H9 (cell line): Measurements from ENCODE around the gene ROBO1. TPM values are rescaled to one million over a fixed set of nuclear protein-coding genes. Genes with fewer than 3 reads are reported as not detected.

Experiments used
- DNase-seq: peaks from one replicate; pipeline ENCODE4 v3.0.0-alpha.2; 2017
- H2AFZ ChIP-seq: one replicate; pipeline ENCODE4 v1.6.1; 2013; ENCODE audit warnings: mild to moderate bottlenecking, low read length, control low read depth, moderate library complexity
- H2AK5ac ChIP-seq: 2 replicates; pipeline ENCODE4 v1.6.1; 2013; ENCODE audit warnings: low read length, control low read depth, mixed read lengths; ENCODE audit not compliant: insufficient read length
- H2BK120ac ChIP-seq: one replicate; pipeline ENCODE4 v1.6.1; 2013; ENCODE audit warnings: low read depth, mild to moderate bottlenecking, low read length, control low read depth, inconsistent platforms; ENCODE audit not compliant: poor library complexity, severe bottlenecking
- H2BK12ac ChIP-seq: 2 replicates; pipeline ENCODE4 v1.6.1; 2013; ENCODE audit warnings: low read length, control low read depth, mixed read lengths, low read depth; ENCODE audit not compliant: insufficient read length
- H2BK15ac ChIP-seq: 2 replicates; pipeline ENCODE4 v1.6.1; 2013; ENCODE audit warnings: low read depth, low read length, control low read depth
- H2BK20ac ChIP-seq: one replicate; pipeline ENCODE4 v1.6.1; 2013; ENCODE audit warnings: low read depth, mild to moderate bottlenecking, low read length, control low read depth, inconsistent platforms; ENCODE audit not compliant: poor library complexity, severe bottlenecking
- H2BK5ac ChIP-seq: 2 replicates; pipeline ENCODE4 v1.6.1; 2013; ENCODE audit warnings: low read length, control low read depth, mixed read lengths; ENCODE audit not compliant: insufficient read length
- H3K14ac ChIP-seq: 2 replicates; pipeline ENCODE4 v1.6.1; 2013; ENCODE audit warnings: low read length, control low read depth; ENCODE audit not compliant: insufficient read depth
- H3K18ac ChIP-seq: 2 replicates; pipeline ENCODE4 v1.6.1; 2013; ENCODE audit warnings: low read depth, mild to moderate bottlenecking, mixed read lengths, low read length, control low read depth; ENCODE audit not compliant: insufficient read length
- H3K23ac ChIP-seq: 2 replicates; pipeline ENCODE4 v1.6.1; 2013; ENCODE audit warnings: low read length, control low read depth, mixed read lengths, low read depth; ENCODE audit not compliant: insufficient read length
- H3K23me2 ChIP-seq: 2 replicates; pipeline ENCODE4 v1.6.1; 2013; ENCODE audit warnings: low read depth, mild to moderate bottlenecking, mixed read lengths, low read length, control low read depth; ENCODE audit not compliant: insufficient read length, poor library complexity, severe bottlenecking
- H3K27ac ChIP-seq: 2 replicates; pipeline ENCODE4 v1.5.1; 2013; ENCODE audit warnings: low read length, control low read depth, mixed read lengths, low read depth; ENCODE audit not compliant: insufficient read length
- H3K27me3 ChIP-seq: 2 replicates; pipeline ENCODE4 v1.6.1; 2013; ENCODE audit warnings: low read length, control low read depth, inconsistent platforms; ENCODE audit not compliant: insufficient read depth
- H3K4ac ChIP-seq: 2 replicates; pipeline ENCODE4 v1.6.1; 2013; ENCODE audit warnings: low read depth, mild to moderate bottlenecking, control low read depth, inconsistent platforms, low read length, moderate library complexity
- H3K4me1 ChIP-seq: 2 replicates; pipeline ENCODE4 v1.6.1; 2013; ENCODE audit warnings: low read length, control low read depth, inconsistent platforms; ENCODE audit not compliant: insufficient read depth
- H3K4me2 ChIP-seq: 2 replicates; pipeline ENCODE4 v1.6.1; 2013; ENCODE audit warnings: low read length, control low read depth, mixed read lengths; ENCODE audit not compliant: insufficient read length, insufficient read depth
- H3K56ac ChIP-seq: 2 replicates; pipeline ENCODE4 v1.6.1; 2013; ENCODE audit warnings: low read depth, mild to moderate bottlenecking, mixed read lengths, low read length, control low read depth; ENCODE audit not compliant: insufficient read length
- H3K79me1 ChIP-seq: 2 replicates; pipeline ENCODE4 v1.6.1; 2013; ENCODE audit warnings: low read depth, mild to moderate bottlenecking, moderate library complexity, low read length, control low read depth, inconsistent platforms; ENCODE audit not compliant: insufficient read depth, poor library complexity, severe bottlenecking
- H3K79me2 ChIP-seq: 2 replicates; pipeline ENCODE4 v1.6.1; 2013; ENCODE audit warnings: low read length, control low read depth, inconsistent platforms; ENCODE audit not compliant: insufficient read depth
- H3K9ac ChIP-seq: 2 replicates; pipeline ENCODE4 v1.6.1; 2013; ENCODE audit warnings: low read length, control low read depth, mixed read lengths; ENCODE audit not compliant: insufficient read length; ENCODE audit errors: extremely low read depth
- H3K9me3 ChIP-seq: one replicate; pipeline ENCODE4 v1.6.1; 2013; ENCODE audit warnings: low read depth, low read length, inconsistent platforms; ENCODE audit not compliant: control insufficient read depth
- H3T11ph ChIP-seq: one replicate; pipeline ENCODE4 v1.6.1; 2013; ENCODE audit warnings: mild to moderate bottlenecking, low read length, control low read depth, inconsistent platforms
- H4K20me1 ChIP-seq: one replicate; pipeline ENCODE4 v1.6.1; 2013; ENCODE audit not compliant: control insufficient read depth, insufficient read length, insufficient read depth
- H4K5ac ChIP-seq: 2 replicates; pipeline ENCODE4 v1.6.1; 2013; ENCODE audit warnings: low read depth, mild to moderate bottlenecking, mixed read lengths, low read length, control low read depth; ENCODE audit not compliant: insufficient read length
- H4K8ac ChIP-seq: replicated peaks from 2 replicates; pipeline ENCODE4 v1.6.1; 2013; ENCODE audit warnings: low read length, control low read depth, mixed read lengths, low read depth; ENCODE audit not compliant: insufficient read length
- H4K91ac ChIP-seq: 2 replicates; pipeline ENCODE4 v1.6.1; 2013; ENCODE audit warnings: low read depth, mild to moderate bottlenecking, moderate library complexity, mixed read lengths, low read length, control low read depth; ENCODE audit not compliant: insufficient read length
- H3K27ac Mint-ChIP-seq, 3 experiments: 2 replicates in 2 of 3; 3 replicates in 1 of 3; pipeline ENCODE4 v1.8.0; 2020 to 2021; ENCODE audit warnings: mixed read lengths in 3 of 3, mild to moderate bottlenecking in 1 of 3, moderate library complexity in 1 of 3
- H3K27me3 Mint-ChIP-seq: 2 replicates; pipeline ENCODE4 v1.8.0; 2021; ENCODE audit warnings: low read depth, mild to moderate bottlenecking, moderate library complexity, mixed read lengths
- H3K36me3 Mint-ChIP-seq, 3 experiments: 2 replicates in 2 of 3; 3 replicates in 1 of 3; pipeline ENCODE4 v1.8.0; 2020 to 2021; ENCODE audit warnings: low read depth in 3 of 3, mixed read lengths in 3 of 3; ENCODE audit not compliant: insufficient read depth in 1 of 3
- H3K4me1 Mint-ChIP-seq, 2 experiments: 2 replicates each; pipeline ENCODE4 v1.8.0; 2020; ENCODE audit warnings: mixed read lengths in 2 of 2
- H3K4me3 Mint-ChIP-seq, 2 experiments: 2 replicates in 1 of 2; 3 replicates in 1 of 2; pipeline ENCODE4 v1.8.0; 2020 to 2021; ENCODE audit warnings: mild to moderate bottlenecking in 2 of 2, mixed read lengths in 2 of 2, moderate library complexity in 1 of 2
- H3K9me3 Mint-ChIP-seq, 2 experiments: 2 replicates in 1 of 2; 3 replicates in 1 of 2; pipeline ENCODE4 v1.8.0; 2020; ENCODE audit warnings: mild to moderate bottlenecking in 2 of 2, mixed read lengths in 2 of 2, moderate library complexity in 1 of 2
- CTCF ChIP-seq: fragments of 200-600 bp; sonication (generic); conservative IDR thresholded peaks from 3 replicates; pipeline ENCODE4 v1.8.0; 2021; ENCODE audit warnings: antibody characterized with exemption, mild to moderate bottlenecking
- WGBS: extraction: QIAGEN DNeasy Blood & Tissue Kit; methylation state at CpG from one replicate; pipeline ENCODE4 v1.1.7; 2013; ENCODE audit warnings: missing lambda C conversion rate, low lambda C conversion rate, mixed read lengths; ENCODE audit not compliant: insufficient read length; ENCODE audit errors: extremely low coverage; 5-methylcytosine and 5-hydroxymethylcytosine counted together
- total RNA-seq: library from RNA; stranded (reverse); gene quantifications from 2 replicates; pipeline ENCODE4 v1.2.1, GENCODE V29; 2021

The ROBO1 gene
- total RNA-seq, 1 experiment from 2014 or later = 62.7 TPM

- H3K9me3 Mint-ChIP-seq = no peaks in the 10 kb centered on the region
- no peak for TF ChIP-seq CTCF
Measured at GRCh38 chr3:79140708-79141107, 627.1 kb downstream of the ROBO1 start.

More at GRCh38 chr3:79140708-79141107, 627.1 kb downstream of the ROBO1 start:
- Histone ChIP-seq H3K79me2 (no peaks in the 10 kb centered on the region), H3K4me1 (no peaks in the 10 kb centered on the region), H2BK20ac (no peak overlapping the region), H3K27me3 (no peaks in the 10 kb centered on the region), H2BK12ac (no peak overlapping the region), H2BK15ac (no peak overlapping the region), H3K18ac (no peak overlapping the region), H3K27ac (no peak overlapping the region), H4K8ac (no peak overlapping the region), H4K91ac (no peak overlapping the region), H3K4ac (no peak overlapping the region), H3K23me2 (no peaks in the 10 kb centered on the region), H3T11ph (no peak overlapping the region), H3K79me1 (no peaks in the 10 kb centered on the region), H3K9ac (no peak overlapping the region), H3K23ac (no peak overlapping the region), H3K14ac (no peak overlapping the region), H2BK120ac (no peak overlapping the region), H3K4me2 (no peak overlapping the region), H2AK5ac (no peak overlapping the region), H4K5ac (no peak overlapping the region), H3K9me3 (no peaks in the 10 kb centered on the region), H4K20me1 (no peaks in the 10 kb centered on the region), H2AFZ (no peak overlapping the region), H3K56ac (no peak overlapping the region), H2BK5ac (no peak overlapping the region)
- DNase-seq = no peak
- peaks cover 17 to 18% of the 10 kb centered on the region in 2 experiments for H3K4me1 Mint-ChIP-seq
- WGBS = no CpG with 5 or more reads among the region's 3 CpGs
- no peaks in the 10 kb centered on the region for H3K27me3 Mint-ChIP-seq
- no peaks in the 10 kb centered on the region for H3K36me3 Mint-ChIP-seq
- no peak overlapping the region for H3K4me3 Mint-ChIP-seq
- H3K27ac Mint-ChIP-seq = peak overlapping the region in 1 of 3 experiments; percentile 12; a peak in 1 of 7 replicates
